GM18526 (cell line): ENCODE data around the gene PDAP1.

Source experiments
- POLR2A ChIP-seq: IDR thresholded peaks from 3 replicates; pipeline ENCODE4 v1.6.1; 2011; ENCODE audit not compliant: insufficient read length; ENCODE audit errors: extremely low read depth

Gene PDAP1

DNA sequence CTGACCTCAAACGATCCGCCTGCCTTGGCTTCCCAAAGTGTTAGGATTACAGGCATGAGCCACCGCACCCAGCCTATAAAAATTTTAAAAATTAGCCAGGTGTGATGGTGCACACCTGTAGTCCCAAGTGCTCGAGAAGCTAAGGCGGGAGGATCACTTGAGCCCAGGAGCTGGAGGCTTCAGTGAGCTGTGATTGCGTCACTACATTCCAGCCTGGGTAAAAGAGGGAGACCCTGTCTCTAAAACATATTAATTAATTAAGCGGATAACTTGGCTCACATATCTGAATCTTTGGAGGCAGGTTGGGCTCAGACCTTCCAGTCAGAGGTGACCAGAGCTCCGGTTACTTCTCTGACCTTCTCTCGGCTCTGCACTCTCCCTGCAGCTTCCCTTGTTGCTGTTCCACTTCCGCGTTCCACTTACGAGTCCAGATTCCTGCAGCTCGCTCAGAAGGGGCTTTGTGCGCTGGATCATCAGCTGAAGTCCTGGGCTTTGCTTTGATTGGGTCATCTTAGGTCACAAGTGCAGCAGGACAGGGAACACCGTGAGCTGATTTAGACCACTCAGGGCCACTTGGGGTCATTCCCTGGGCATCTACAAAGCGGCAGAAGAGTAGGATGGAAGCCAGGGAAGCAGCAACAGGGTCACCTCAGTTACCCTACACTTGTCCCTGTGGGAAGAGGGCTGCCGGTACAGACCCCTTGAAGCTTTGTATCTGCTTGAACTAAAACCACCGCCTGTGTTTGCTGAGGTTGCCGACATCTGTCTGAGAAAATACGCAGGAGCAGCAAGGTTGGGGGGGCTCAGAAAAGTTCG lies 35.9 kb downstream of the PDAP1 start:
- no peak for TF ChIP-seq POLR2A

DNA sequence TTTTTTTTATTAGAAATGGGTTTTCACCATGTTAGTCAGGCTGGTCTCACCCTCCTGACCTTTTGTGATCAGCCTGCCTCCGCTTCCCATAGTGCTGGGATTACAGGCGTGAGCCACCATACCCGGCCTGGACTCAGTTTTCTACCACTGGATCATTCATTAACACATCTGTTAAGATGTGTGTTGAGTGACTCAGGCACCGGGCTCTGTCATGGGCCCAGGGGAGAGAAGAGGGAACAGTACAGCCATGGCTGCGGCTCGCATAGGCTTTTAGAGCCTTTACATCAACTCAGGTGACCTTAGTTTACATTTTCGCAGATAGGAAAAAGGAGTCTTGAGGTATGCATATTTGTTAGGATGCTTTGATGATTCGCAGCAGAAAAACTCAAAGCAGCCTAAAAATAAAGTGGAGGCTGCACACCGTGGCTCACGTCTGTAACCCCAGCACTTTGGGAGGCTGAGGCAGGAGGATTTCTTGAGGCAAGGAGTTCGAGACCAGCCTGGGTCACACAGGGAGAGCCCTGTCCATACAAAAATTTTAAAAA lies 36.9 kb downstream of the PDAP1 start:
- no peak for TF ChIP-seq POLR2A

GRCh38 chr7:99369767-99370391 lies 38.5 kb downstream of the PDAP1 start:
- TF ChIP-seq POLR2A = no peak

DNA sequence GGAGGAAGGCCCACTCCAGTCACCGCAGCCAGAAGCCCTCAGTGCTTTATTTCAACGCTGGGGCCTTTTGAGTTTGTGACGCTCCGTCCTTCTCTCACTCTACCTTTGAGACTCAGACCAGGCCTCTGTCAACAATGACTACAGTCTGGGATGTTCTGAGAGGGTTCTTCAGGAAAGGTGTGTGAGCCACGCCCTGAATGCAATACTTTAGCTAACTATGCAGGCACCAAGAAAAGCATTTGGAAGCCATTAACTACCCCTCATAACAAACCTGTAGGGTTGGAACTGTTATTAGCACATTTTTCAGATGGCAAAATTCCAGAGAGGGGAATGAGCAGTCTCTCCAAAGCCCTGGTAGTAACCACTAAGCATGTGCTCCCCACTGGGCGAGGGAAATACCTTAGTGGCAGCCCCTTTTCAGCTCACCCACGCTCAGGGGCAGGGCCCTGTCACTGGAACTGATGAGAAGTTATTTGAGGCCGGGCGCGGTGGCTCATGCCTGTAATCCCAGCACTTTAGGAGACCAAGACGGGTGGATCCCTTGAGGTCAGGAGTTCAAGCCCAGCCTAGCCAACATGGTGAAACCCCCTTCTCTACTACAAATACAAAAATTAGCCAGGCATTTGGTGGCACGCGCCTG lies 39.5 kb downstream of the PDAP1 start:
- no peak for TF ChIP-seq POLR2A

DNA sequence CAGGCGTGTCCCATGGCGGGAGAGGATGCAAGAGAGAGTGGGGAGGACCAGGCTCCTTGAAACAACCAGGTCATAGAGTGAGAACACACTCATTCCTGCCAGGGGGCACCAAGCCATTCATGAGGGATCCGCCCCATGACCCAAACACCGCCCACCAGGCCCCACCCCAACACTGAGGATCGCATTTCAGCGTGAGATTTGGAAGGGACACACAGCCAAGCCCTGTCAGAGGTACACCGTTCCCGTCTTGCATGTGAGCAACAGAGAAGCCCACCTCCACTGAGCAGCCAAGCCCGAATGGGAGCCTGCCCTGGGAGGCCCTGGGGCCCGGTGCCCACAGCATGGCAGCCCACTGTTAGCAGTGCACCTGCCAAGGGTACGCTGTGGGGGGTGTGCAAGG lies 41.8 kb downstream of the PDAP1 start:
- TF ChIP-seq POLR2A = no peak

GRCh38 chr7:99365318-99366141 lies 42.9 kb downstream of the PDAP1 start:
- TF ChIP-seq POLR2A = no peak

DNA sequence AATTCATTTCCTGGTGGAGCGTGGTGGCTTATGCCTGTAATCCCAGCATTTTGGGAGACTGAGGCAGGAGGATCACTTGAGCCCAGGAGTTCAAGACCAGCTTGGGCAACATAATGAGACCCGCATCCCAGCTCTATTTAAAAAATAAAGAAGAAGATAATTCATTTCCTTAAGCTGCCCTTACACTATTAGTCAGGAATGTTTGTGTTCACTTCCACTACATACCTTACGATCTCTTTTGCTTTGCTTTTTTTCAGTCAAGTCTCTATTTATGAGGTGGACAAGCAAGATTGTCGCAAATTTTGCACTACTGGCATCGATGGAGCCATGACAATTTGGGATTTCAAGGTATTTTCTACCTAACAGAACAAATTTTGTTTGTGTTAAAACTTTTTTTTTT lies 45.1 kb downstream of the PDAP1 start:
- TF ChIP-seq POLR2A = no peak

DNA sequence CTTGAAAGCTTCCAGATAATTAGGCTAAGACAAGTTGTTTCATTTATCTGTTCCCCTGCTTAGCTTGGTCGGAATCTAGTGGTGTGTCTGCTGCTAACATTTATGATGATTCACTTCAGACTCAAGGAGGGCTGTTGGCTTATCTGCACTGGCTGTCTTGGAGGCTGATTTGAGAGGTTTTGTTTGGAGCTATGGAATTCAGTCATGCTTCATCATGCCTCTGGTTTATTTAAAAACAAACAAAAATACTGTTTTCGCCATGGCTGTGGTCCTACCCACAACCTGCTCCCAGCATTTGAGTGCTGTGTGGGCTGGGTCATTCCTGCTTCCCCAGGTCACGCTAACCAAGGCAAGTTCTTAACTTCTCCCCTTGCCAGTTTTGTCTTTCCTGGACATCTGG lies 45.6 kb downstream of the PDAP1 start:
- TF ChIP-seq POLR2A = no peak

GRCh38 chr7:99359465-99360154 lies 48.8 kb downstream of the PDAP1 start:
- TF ChIP-seq POLR2A = no peak

DNA sequence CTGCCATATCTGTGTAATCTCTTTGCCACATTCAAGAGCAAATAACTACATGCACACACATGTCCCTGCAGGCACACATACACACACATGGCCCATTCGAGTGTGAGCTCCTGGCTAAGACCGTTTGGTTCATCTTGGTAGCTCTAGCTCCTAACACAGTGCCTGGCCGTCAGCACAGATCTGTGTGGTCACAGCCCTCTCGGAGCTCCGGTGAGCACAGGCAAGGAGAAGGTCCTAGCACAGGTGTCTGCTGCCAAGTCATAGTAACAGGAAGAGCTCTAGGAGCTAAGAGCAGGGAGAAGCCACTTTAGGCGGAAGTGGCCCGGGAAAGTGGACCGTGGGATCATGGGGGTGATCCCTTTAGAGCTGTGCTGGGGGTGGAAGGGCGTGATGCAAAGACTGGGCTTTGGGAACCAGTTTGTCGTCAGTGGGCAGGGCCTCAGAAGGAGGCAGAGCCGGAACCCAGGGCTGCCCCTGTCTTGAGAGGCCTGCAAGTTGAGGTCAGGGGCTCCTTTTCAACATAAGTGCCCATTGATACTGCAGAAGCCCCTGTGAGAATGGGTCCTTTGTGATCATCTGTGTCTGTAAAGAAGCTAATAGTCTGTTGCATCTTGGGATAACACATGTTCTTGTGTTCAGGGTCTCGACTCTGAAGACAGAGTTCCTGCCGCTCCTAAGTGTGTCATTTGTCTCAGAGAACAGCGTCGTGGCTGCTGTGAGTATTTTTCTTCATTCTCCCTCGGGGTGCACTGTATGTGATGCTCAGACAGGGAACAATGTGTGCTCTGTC lies 50.5 kb downstream of the PDAP1 start:
- TF ChIP-seq POLR2A = no peak

- no peak for TF ChIP-seq POLR2A
Observed at GRCh38 chr7:99355098-99355497, 53.3 kb downstream of the PDAP1 start.

DNA sequence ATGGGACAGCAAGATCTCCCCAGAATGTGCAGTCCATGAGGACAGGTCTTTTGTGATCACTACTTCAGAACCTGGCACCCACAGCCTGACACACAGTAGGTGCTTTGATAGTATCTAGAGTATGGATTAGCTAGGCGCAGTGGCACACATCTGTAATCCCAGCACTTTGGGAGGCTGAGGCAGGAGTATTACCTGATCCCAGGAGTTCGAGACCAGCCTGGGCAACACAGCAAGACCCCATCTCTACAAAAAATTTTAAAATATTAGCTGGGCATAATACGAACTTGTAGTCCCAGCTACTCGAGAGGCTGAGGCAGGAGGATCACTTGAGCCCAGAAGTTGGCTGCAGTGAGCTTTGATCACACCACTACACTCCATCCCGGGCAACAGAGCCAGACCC lies 56.1 kb downstream of the PDAP1 start:
- no peak for TF ChIP-seq POLR2A
